Measurements from ENCODE around the gene PALLD. TPM values are rescaled to one million over a fixed set of nuclear protein-coding genes. Genes with fewer than 3 reads are reported as not detected.

Gene PALLD
- total RNA-seq, 1 experiment from 2014 or later = 27.6 TPM

DNA sequence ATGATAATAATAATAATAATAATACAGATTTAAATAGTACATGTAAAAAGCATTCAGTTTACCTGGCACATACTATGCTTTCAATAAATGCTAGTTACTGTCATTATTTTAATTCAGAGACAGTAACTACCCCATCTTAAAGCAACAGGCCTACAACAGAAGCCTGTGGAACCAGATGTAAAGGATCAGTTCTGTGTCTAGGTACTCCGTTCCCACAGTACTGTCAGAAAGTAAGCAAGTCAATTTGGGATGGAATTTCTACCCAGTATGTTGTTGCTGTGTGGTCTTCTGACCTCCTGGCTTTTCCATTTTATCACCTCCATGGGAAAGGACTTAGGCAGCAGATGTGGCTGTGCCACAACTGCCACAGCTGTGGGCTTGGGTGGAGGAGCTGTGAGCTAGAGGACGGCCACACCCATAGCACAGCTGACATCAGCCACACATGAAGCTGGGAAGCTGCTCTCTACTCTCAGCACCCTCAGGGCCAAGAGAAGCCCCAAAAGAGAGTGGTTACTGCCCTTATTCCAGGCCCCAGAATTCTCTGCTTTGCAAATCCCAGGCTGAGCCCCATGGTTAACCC is 410.4 kb downstream of the PALLD start:
- no peak for DNase-seq
- TF ChIP-seq, protein P1, sequence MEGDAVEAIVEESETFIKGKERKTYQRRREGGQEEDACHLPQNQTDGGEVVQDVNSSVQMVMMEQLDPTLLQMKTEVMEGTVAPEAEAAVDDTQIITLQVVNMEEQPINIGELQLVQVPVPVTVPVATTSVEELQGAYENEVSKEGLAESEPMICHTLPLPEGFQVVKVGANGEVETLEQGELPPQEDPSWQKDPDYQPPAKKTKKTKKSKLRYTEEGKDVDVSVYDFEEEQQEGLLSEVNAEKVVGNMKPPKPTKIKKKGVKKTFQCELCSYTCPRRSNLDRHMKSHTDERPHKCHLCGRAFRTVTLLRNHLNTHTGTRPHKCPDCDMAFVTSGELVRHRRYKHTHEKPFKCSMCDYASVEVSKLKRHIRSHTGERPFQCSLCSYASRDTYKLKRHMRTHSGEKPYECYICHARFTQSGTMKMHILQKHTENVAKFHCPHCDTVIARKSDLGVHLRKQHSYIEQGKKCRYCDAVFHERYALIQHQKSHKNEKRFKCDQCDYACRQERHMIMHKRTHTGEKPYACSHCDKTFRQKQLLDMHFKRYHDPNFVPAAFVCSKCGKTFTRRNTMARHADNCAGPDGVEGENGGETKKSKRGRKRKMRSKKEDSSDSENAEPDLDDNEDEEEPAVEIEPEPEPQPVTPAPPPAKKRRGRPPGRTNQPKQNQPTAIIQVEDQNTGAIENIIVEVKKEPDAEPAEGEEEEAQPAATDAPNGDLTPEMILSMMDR (IDR thresholded peaks at IDR 0.05; ENCODE audit: unreplicated experiment) = no peak
- no peaks in the 10 kb centered on the region for H3K36me3 Mint-ChIP-seq (ENCODE audit: insufficient read depth, unreplicated experiment)
- CTCF ChIA-PET = no interaction called here
- H3K27ac Mint-ChIP-seq (ENCODE audit: unreplicated experiment) = no peak overlapping the region
- H3K27me3 Mint-ChIP-seq (ENCODE audit: unreplicated experiment) = no peaks in the 10 kb centered on the region
- no peaks in the 10 kb centered on the region for H3K9me3 Mint-ChIP-seq (ENCODE audit: low read depth, unreplicated experiment)
- BruUV-seq (replicated peaks) = no TSS peak
- intact Hi-C loops (cut with micrococcal nuclease; ENCODE audit: unreplicated experiment) = no loop called here
- H3K4me1 Mint-ChIP-seq (ENCODE audit: low read depth, unreplicated experiment) = no peaks in the 10 kb centered on the region
- no peak overlapping the region for H3K4me3 Mint-ChIP-seq (ENCODE audit: low read depth, unreplicated experiment)

DNA sequence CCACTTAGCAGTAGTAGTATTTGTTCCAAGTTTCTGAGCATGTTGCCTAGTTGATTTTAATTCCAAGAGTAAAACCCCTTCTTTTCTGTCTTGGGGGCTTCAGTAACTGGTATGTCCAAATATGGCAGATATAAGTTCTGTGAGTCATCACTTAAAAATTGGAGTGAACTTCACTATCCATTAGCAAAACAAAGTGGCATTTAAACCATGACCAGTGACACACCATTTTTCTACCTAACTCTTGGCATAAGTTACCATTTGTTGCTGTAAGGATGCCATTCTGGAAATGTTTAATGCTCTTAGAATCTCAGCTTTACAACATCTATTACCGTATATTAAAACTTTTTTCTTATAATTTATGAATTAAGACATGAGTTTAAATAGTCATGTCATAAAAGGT is 411.2 kb downstream of the PALLD start:
- H3K4me3 Mint-ChIP-seq (ENCODE audit: low read depth, unreplicated experiment) = no peak overlapping the region
- H3K27ac Mint-ChIP-seq (ENCODE audit: unreplicated experiment) = no peak overlapping the region
- H3K27me3 Mint-ChIP-seq (ENCODE audit: unreplicated experiment) = no peaks in the 10 kb centered on the region
- CTCF ChIA-PET = no interaction called here
- intact Hi-C loops (cut with micrococcal nuclease; ENCODE audit: unreplicated experiment) = no loop called here
- TF ChIP-seq, protein P1 (IDR thresholded peaks at IDR 0.05; ENCODE audit: unreplicated experiment) = no peak
- H3K4me1 Mint-ChIP-seq (ENCODE audit: low read depth, unreplicated experiment) = no peaks in the 10 kb centered on the region
- no peak for DNase-seq
- H3K36me3 Mint-ChIP-seq (ENCODE audit: insufficient read depth, unreplicated experiment) = no peaks in the 10 kb centered on the region
- BruUV-seq (replicated peaks) = no TSS peak
- H3K9me3 Mint-ChIP-seq (ENCODE audit: low read depth, unreplicated experiment) = no peaks in the 10 kb centered on the region

DNA sequence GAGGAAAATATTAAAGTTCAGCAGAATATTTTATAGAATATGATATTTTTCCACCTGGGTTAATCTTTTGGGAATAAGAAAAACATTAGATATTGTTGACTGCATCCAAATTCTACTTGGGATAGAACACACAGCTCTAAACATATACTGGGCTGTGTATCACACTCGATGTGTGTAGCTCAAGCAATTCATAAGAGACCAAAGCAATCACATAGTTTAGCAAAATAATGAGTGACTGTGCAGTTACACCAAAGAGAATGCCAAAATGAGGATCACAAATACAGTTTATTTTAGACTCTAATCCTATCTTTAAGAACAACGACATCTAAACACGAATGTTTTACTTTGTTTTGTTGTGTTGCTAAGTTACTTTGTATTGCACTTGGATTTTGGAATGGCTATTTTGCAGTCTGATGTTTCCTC is 412.0 kb downstream of the PALLD start:
- Mint-ChIP-seq H3K27ac (ENCODE audit: unreplicated experiment) (no peak overlapping the region), H3K9me3 (ENCODE audit: low read depth, unreplicated experiment) (no peaks in the 10 kb centered on the region), H3K4me1 (ENCODE audit: low read depth, unreplicated experiment) (no peaks in the 10 kb centered on the region), H3K4me3 (ENCODE audit: low read depth, unreplicated experiment) (no peak overlapping the region), H3K36me3 (ENCODE audit: insufficient read depth, unreplicated experiment) (no peaks in the 10 kb centered on the region), H3K27me3 (ENCODE audit: unreplicated experiment) (no peaks in the 10 kb centered on the region)
- TF ChIP-seq, protein P1 (IDR thresholded peaks at IDR 0.05; ENCODE audit: unreplicated experiment) = no peak
- DNase-seq = no peak
- BruUV-seq (replicated peaks) = no TSS peak
- CTCF ChIA-PET = interaction anchor here (0.9 kb wide), 1 partner anchor 198 kb away, joined by 3 read pairs; no protein-coding TSS in a partner anchor
- intact Hi-C loops (cut with micrococcal nuclease; ENCODE audit: unreplicated experiment) = no loop called here

DNA sequence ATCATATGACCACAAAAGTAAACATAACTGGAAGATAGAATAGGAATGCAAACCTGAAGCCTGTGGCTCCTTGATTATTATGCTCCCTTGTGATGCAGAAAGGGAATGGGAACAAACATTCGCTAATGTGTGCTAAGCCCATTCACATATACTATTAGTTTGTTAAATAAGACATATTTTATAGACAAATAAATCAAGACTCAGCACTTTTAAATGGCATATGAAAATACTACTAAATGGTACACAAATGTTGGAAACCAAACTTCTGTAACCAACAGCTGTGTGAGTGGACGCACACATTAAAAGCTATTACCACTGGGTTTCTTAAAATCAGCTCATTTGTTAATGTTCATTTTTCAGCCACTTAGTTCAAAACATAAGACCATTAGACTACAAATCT is 417.2 kb downstream of the PALLD start:
- no TSS peak for BruUV-seq (replicated peaks)
- H3K9me3 Mint-ChIP-seq (ENCODE audit: low read depth, unreplicated experiment) = no peaks in the 10 kb centered on the region
- H3K27ac Mint-ChIP-seq (ENCODE audit: unreplicated experiment) = no peak overlapping the region
- H3K27me3 Mint-ChIP-seq (ENCODE audit: unreplicated experiment) = no peaks in the 10 kb centered on the region
- CTCF ChIA-PET = no interaction called here
- intact Hi-C loops (cut with micrococcal nuclease; ENCODE audit: unreplicated experiment) = no loop called here
- TF ChIP-seq, protein P1 (IDR thresholded peaks at IDR 0.05; ENCODE audit: unreplicated experiment) = no peak
- DNase-seq = no peak
- H3K4me3 Mint-ChIP-seq (ENCODE audit: low read depth, unreplicated experiment) = no peak overlapping the region
- no peaks in the 10 kb centered on the region for H3K4me1 Mint-ChIP-seq (ENCODE audit: low read depth, unreplicated experiment)
- H3K36me3 Mint-ChIP-seq (ENCODE audit: insufficient read depth, unreplicated experiment) = no peaks in the 10 kb centered on the region

Data from Calu3 (cell line).